ENCODE measurements around the gene CRNN.

CRNN gene

DNA sequence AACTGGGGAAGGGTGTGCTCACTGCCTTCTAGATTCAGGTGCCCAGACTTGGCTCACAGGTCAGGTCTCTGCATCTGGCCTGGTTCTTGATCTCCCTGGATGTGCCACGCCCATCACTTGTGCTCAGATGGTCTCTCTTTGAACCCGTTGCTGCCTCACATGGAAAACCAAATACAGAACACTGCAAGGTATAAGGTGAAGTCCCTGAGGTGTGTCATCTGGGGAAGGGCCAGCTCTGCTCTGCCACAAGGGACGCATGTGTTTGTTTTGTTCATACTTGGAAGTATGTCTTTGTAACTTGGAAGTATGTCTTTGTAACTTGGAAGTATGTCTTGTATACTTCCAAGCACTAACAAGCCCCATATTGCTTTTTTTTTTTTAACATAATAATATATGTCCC is 13.4 kb upstream of the CRNN start:
- intact Hi-C loops (cut with DNase I) = no loop called here
- DNase-seq = no peak

DNA sequence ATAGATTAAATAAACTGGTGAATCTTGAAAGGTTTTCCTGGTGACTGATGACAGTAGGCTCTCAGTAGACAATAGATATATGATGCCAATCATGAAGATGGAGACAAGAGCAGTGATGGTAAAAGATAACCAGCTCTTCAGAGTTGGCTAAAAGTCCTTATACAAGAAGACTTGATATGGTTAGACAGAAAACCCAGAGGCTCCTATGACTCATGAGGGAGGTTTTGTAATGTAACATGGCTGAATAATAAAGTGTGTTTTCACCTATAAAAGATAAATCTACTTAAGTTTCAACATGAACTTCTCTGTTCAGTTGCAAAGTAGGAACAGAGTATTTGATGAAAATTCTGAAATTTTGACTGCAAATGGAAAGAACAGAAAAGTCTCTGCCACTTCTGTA is 12.7 kb upstream of the CRNN start:
- intact Hi-C loops (cut with DNase I) = no loop called here
- DNase-seq = no peak

DNA sequence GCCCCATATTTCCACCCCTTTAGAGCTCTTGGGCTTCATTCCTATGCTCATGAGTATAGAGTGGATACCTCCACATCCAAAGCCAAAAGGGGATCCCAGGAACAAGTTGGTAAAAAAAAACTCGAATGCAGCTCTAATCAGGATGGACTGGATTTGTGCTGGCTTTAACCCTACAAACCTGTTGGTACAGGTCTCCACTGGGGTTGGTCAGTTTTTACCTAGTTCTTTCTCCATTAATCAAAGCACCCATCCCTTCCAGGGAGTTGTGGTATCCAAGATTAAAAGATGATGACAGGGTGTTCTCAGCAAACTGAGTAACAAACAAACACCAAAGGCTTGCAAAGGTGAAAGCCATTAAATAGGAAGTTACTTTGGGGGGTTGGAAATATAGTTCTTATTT is 5.9 kb upstream of the CRNN start:
- DNase-seq = no peak

DNA sequence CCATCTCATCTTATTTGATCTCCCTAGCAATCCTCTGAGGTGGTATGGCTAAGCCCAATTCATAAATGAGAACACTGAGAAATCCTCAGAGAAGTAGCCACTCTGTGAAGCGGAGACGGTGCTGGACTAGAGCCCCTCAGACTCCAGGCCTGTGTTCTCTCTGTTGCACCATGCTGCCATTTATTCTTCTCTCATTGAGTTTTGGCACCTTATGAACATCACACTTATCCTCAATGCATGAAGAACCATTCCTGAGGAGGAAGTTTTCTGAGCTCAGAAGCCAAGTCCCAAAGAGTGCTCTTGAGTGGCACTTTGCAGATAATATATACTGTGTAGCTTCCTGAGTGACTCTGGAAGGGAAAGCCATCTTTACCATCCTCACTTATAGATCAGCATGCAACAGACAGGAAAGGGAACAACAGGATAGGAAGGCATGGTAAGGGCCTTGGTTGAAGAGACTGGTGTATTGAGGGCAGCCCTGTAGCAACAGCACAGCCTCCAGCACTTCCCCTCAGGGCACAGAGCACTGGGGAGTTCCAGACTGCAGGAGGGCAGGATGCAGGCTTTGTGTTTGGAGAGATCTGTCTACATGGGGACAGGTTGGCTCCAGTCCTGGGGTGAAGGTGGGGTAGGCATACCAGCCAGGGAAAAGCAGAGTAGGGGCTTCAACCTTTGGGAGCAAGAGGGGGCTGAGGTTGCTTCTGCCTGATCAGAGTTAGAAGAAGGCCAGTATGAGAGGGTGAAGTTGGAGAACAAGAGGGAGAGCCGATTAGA is 1.6 kb upstream of the CRNN start:
- no peak for DNase-seq
- intact Hi-C loops (cut with DNase I) = no loop called here

More for the DNA sequence above, 5.9 kb upstream of the CRNN start:
- intact Hi-C loops (cut with DNase I) = no loop called here

DNA sequence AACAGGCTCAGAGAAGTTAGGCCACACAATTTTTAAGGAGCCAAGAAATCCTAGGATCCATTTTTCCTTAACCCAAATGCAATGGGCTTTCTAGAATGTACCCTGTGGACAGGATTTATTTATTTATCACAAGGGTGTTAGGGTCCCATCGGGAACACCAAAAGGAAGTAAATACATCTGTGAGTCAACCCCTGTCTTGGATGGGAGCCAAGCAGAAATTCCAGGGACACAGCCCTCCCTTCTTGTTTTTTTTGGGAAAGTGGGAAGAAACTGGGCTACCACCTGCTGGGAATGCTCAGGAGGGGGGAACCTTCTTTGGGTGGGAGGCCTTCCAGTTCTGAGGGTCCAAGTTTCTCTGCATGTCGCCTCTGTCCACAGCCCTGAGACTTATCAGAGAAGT is 1.3 kb downstream of the CRNN start:
- no peak for DNase-seq
- intact Hi-C loops (cut with DNase I) = no loop called here

DNA sequence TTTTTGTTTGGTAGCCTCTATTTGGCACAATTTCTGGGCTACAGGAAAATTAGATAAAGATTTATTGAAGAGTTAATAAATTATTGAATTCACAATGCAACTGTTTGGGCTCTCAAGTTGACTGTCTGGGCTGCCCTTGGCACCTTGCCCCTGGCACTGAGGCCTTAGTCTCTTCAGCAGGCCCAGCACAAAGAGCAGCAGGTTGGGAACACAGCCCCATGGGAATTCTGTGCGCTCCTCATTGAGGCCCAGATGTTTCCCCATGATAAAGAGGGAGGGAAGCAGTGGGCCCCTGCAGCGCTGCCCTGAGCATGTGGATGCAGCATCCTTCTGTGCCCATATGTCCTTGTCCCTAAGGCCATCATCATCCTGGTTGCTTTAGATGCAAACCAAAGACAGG is 2.9 kb downstream of the CRNN start:
- DNase-seq = no peak
- intact Hi-C loops (cut with DNase I) = no loop called here

DNA sequence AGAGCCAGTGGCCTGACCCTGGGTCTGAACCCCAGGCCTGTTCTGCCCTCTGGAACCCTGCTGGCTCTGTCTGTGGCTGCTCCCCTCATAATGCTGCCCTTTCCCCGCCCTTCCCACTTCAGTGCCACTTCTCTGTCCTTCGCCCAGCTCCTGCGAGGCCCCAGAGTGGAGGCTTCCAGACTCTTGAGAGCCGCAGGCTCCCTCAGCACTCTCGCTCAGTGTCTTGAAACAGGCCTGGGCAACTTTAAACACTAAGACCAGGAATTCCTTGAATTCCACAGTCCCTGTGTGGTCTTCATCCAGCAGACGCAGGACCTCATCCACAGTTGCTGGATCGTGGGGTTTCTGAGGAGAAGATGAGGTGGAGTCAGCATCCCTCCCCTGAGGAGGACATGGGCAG is 3.5 kb downstream of the CRNN start:
- intact Hi-C loops (cut with DNase I) = no loop called here
- no peak for DNase-seq

DNA sequence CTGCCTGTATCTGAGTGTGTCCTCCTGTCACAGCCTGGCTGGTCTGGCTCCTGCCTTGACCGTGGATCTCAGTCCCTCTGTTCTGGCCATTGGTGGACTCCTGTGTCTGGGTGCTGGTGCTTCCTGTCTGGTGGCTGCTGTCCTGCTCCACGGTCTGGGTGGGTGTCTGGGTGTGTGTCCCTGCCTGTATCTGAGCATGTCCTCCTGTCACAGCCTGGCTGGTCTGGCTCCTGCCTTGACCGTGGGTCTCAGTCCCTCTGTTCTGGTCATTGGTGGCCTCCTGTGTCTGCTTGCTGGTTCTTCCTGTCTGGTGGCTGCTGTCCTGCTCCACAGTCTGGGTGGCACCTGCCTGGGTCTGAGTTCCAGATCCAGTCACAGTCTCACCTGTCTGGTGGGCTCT is 4.0 kb downstream of the CRNN start:
- DNase-seq = no peak
- intact Hi-C loops (cut with DNase I) = no loop called here

DNA sequence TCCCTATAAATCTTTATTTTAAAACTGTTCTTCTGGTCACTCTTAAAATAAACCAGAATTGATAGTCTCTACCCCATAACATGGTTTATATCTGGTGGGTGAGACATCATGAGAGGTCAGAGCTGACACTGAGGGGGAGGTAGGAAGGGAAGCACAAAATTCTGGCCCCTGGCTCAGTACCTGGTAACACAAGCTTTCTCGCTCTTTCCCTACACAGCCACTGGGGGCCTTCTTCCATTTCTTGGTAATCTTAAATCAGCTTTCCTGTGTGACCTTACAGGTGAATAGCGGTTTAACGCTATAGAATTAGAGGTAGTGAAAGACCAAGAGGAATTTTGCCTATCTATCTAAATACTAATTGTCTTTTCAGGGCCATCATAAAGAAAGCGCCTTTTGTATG is 5.4 kb downstream of the CRNN start:
- intact Hi-C loops (cut with DNase I) = no loop called here
- no peak for DNase-seq

DNA sequence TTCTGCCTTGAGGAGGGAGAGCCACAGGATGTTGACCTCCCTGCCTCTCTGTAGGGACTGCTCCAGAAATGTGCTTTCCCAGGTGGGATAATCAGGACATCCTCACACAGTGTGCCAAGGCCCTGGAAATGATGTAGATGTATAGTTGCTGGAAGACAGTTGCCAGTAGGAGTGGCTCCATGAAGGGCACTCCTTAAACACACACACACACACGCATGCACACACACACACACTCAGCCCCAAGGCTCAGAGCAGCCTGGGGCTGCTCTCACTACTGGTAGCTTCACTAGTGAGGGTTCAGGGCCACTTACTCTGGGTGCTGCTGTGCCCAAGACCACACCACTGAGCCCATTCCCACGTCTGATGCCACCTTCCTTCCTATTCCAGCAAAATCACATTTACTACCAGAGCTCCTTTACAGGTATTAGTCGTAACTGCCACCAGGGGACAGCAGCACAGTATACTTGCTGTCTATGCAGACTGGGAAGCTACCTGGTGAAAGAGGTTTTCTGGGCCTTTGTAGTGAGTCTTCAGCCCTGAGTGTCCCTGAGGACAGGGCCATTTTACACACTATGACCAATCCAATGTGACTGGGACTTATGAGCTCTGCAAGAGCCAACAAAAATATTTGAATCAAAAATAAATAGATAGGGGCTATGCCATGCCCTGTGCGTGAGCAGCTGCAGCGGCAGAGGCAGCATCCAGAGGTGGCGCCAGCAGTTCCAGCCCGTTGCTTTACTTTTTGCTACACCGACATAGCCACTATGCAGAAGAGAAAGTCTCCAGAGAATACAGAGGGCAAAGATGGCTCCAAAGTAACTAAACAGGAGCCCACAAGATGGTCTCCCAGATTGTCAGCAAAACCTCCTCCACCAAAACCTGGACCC is 15.0 kb downstream of the CRNN start:
- intact Hi-C loops (cut with DNase I) = no loop called here

DNA sequence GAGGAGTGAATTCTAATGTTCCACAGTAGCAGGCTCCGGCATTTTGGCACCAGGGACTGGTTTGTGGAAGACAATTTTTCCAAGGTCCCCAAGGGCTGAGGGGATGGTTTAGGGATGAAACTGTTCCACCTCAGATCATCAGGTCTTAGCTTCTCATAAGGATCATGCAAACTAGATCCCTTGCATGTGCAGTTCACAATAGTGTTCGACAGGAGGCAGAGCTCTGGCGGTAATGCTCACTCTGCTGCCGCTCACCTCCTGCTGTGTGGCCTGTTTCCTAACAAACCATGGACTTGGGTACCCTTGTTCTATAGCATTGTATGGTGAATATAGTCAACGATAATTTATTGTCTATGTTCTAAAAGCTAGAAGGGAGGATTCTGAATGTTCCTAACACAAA is 16.6 kb downstream of the CRNN start:
- intact Hi-C loops (cut with DNase I) = no loop called here
- DNase-seq = no peak

More for the DNA sequence above, 15.0 kb downstream of the CRNN start:
- DNase-seq = no peak

DNA sequence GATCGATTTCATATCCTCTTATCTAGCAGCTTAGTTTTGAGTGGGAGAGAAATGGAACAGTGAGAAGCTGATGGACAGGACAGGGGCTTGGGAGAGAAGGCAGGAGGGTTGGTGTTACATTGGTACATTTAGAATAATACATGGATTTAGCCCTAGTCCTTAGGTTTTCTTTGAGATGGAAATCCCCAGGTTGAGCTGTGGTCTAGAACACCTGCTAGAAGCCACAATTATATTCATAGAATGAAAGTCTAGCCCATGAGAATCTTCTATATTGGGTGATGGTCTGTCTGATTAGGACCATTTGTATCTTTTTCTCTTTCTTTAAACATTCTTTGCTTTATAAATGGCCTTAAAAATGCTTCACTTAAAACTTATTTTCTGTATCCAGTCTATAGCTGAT is 19.9 kb downstream of the CRNN start:
- intact Hi-C loops (cut with DNase I) = no loop called here
- DNase-seq = no peak

DNA sequence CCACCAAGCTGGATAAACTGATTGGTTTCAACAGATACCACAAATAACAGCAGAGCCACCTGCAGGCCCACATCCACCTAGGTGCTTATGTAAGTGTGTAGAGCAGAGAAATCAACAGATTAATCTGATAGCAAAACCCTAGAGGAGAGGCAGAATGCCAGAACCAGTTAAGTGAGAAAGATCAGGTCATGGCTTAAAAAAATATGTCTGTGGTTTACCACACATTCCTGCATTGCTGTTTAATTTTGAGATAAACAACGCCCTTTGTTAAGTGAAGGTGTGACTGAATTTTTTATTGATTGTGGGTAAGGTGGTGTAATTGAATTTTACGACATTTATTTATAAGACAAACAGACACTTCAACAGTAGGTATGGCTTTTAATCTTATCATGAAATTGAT is 21.2 kb downstream of the CRNN start:
- DNase-seq = no peak
- intact Hi-C loops (cut with DNase I) = no loop called here

DNA sequence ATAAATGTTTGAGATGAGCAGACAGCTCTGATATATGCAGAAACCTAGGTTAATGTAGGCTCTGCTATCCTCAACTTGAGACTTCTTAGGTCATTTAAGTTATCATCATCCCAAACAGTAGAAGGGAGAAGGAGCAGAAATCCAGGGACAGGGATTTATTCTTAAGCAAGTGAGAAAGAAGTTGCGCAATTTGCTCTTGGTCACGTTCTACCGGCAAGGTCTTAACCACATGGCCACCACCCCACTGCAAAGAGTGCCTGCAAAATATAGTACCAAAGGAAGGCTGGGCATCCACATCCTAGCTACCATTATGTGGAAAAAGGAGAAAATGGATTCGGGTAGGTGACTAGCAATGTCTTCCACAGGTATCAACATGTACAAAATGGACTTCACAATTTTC is 25.2 kb downstream of the CRNN start:
- DNase-seq = no peak
- intact Hi-C loops (cut with DNase I) = no loop called here

DNA sequence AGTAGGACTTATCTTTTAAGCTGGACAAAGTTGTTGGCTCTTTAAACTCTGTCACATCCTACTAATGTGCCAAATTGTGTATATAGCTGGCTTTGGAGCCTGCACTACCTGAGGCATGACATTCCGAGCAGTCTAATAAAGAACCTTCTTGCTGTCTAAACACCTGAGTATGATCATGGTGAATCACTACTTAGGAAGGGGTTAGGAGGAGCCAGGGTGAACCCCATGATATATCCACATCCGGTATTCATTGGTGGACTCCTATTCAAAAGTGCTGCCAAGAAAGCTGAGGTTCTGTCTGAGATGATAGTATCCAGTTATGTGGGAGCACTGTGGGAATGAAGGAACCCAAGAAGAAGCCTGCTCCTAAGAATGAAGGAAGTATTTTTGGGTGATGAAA is 27.1 kb downstream of the CRNN start:
- intact Hi-C loops (cut with DNase I) = no loop called here
- no peak for DNase-seq

DNA sequence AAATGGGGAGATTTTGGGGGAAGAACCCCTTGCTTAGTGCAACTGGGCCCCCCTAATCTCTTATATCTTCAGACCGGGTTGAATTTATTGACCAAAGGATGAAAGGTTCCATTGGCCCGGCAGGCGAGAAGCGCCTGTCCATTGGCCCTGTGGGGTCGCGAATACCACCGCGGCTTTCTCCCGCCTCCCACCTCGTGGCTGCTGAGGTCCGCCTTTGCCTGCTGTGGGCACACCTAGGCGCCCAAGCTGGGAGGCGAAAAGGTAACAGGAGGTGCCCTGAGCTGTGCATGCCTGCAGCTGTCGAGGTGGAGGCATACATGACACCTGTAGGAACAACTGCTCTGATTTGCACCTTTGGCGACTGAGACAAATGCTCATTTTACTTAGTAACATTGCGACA is 33.1 kb downstream of the CRNN start:
- DNase-seq = peak in 1 of 10 donors; percentile 72
- intact Hi-C loops (cut with DNase I) = no loop called here

DNA sequence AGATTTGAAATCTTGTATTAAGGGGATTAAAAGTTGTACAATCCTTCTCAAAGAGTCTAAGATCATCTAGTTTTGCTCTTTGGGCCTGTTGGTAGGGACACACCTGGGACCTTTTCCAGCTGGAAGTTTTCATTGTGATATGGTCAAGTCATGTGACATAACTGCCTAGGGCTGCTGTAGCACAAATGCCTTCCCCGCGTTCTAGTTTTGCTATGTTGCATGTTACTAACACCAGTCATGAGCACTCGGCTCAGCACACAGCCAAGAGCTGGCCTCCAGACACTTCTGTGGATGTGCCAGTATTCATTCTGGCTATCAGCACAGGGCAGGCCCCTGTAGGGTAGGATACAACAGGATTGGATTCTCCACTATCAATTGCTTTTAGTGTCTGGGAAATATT is 39.6 kb downstream of the CRNN start:
- DNase-seq = no peak

DNA sequence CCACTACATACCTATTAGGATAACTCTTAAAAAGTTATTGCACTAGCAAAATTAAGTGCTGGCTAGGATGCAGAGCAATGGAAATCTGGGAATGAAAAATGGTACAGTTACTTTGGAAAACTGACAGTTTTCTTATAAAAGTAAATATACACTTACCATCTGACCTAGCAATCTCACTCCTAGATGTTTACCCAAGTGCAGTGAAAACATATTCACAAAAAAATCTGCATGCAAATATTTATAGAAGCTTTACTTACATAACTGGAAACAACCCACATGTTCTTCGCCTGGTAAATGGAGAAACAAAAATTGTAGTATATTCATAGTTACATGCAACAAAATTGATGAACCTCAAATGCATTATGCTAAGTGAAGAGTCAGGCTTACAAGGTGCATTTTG is 41.4 kb downstream of the CRNN start:
- DNase-seq = no peak
- intact Hi-C loops (cut with DNase I) = no loop called here

More for the DNA sequence above, 39.6 kb downstream of the CRNN start:
- intact Hi-C loops (cut with DNase I) = no loop called here

DNA sequence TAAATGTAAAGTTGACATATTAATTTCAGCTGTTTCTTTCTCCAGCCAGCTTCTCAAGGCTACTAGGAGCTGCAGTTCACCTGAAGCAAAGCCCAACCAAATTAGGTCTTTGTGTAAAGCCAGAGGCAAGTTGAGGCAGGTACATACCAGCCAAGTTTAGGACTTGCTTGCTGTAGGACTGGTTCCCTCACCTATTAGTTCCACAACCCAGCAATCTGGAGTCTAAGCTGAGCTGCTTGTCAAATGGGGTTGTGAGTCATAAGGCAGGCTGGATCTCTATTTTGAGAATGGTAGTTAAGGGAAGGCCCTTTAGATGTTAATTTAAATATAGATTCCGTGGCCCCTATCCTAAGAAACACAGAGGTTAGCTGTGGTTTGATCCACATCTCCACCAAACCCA is 46.6 kb downstream of the CRNN start:
- intact Hi-C loops (cut with DNase I) = no loop called here
- DNase-seq = no peak

DNA sequence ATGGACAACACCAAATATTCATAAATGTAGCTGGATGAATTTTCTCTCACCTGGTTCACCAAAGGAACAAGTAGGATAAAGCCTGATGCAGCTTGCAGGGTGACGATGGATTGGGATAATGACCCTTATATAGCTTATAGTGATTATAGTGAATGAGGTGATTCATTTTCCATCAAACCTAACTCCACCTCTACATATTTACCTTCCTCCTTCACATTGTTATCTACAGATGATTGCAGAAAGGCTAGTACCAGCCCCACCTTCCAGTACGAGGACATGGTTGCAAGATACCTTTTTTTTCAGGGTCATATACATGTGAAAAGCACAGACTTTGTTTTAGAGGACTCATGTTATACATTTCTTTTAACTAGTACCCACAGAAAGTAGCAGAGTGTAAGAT is 54.2 kb downstream of the CRNN start, which contains the start of gene FLG2:
Gene FLG2, minus strand, starts transcription at position 101 of the 400 bp plus-strand sequence. CDS start 1,122 bp downstream, outside the sequence.
- intact Hi-C loops (cut with DNase I) = no loop called here
- no peak for DNase-seq
